Left kidney (tissue), 2 donors: ENCODE measurements around the gene SRSF9. TPM values are rescaled to one million over a fixed set of nuclear protein-coding genes. Genes with fewer than 3 reads are reported as not detected.

Experiments used
- DNase-seq: peaks from one replicate; pipeline ENCODE4 v3.0.0-alpha.2; 2013
- polyA plus RNA-seq: library from polyadenylated mRNA; unstranded; fragments of 120-200 nt; gene quantifications from one replicate; pipeline ENCODE4 v1.2.1, GENCODE V29; 2013; ENCODE audit not compliant: insufficient read length

SRSF9 gene
- polyA plus RNA-seq, 1 donor, result 222 TPM

DNA sequence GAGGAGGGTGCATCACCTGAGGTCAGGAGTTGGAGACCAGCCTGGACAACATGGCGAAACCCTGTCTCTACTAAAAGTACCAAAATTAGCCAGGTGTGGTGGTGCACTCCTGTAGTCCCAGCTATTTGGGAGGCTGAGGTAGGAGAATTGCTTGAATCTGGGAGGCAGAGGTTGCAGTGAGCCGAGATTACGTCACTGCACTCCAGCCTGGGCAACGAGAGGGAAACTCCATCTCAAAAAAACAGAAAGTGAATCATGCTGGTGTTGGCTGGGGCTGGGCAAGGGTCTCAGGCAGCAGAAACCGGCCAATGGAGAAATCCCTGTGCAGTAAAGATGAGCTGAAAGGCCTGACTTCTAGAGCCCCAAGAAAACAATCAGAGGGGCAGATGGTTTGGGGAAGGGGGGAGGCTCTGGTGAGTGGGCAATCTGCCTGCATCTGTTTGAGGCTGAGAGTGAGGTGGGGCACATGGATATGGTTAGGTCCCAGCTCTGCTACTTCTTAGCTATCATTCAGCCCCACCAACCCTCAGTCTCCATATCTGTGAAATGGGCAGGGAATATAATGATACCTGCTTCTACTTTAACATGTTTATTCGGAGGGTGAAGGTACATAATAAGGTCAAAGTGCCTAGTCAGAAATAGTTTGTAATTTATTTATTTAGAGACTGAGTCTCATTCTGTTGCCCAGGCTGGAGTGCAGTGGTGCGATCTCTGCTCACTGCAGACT lies 52.9 kb downstream of the SRSF9 start:
- DNase-seq, result no peak

DNA sequence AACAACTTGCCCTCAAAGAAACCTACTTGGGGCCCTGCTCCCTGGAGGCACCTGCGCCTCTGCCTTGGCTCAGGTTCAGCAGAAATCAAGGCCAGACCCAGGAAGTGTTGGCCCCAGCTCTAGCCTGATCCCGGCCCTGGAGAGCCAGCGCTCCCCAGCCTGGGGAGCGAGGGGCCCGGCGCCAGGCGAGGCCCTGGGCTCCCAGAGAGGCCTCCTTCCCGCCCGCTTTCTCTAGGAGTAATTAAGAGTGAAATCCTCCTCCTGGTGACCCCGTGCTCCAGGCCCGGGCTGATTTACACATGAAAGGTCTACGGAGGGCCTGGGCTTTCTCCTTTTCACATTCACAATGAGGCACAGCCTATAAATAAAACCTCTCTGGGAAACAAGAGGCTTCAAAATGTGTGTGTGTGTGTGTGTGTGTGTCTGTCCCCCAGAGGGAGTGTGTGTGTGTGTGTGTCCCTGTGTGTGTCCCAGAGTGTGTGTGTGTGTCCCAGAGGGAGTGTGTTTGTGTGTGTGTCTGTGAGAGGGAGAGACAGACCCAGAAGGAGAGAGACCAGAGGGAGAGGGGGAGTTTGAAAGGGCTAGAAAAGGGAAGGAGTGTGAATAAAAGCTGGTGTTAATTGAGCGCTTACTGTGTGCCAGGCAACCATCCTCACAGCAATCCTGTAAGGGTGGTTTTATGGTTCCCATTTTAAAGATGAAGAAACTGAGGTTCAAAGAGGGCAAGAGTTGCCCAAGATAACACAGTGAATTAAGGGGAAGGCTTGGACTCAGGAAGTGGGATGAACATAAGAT lies 55.5 kb downstream of the SRSF9 start:
- DNase-seq, result peak; percentile 91

DNA sequence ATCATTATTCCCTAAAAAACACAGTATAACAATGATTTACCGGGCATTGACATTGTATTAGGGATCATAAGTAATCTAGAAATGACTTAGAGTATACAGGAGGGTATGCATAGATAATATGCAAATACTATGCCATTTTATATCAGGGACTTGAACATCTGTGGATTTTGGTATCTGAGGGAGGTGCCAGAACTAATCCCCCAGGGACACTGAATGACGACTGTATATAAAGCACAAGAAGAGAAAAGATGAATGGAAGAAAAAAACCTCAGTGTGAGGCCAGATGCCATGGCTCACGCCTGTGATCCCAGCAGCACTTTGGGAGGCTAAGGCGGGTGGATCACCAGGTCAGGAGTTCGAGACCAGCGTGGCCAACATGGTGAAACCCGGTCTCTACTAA lies 57.1 kb downstream of the SRSF9 start:
- DNase-seq, result no peak

Other genes with a start within 250 kb of the SRSF9 start
- gene PXN, start 204.0 kb downstream of the SRSF9 start, polyA plus RNA-seq, result 59.8 TPM
- gene RNU4-2, start 177.8 kb downstream of the SRSF9 start, polyA plus RNA-seq, result not detected
- not detected for gene RNU4-1, start 176.5 kb downstream of the SRSF9 start, polyA plus RNA-seq
- 3.3 TPM for gene SIRT4, start 167.4 kb downstream of the SRSF9 start, polyA plus RNA-seq
- gene PLA2G1B, start 142.0 kb downstream of the SRSF9 start, polyA plus RNA-seq, result 0.27 TPM
- gene MSI1, start 100.6 kb downstream of the SRSF9 start, polyA plus RNA-seq, result 26.5 TPM
- gene COX6A1, start 31.6 kb downstream of the SRSF9 start, polyA plus RNA-seq, result 260 TPM
- 39.1 TPM for gene TRIAP1, start 23.4 kb downstream of the SRSF9 start, polyA plus RNA-seq
- gene GATC, start 23.3 kb downstream of the SRSF9 start, polyA plus RNA-seq, result 36.2 TPM
- gene DYNLL1, start 26.4 kb upstream of the SRSF9 start, polyA plus RNA-seq, result 446 TPM
- 65.0 TPM for gene COQ5, start 59.4 kb upstream of the SRSF9 start, polyA plus RNA-seq
- gene RNF10, start 64.6 kb upstream of the SRSF9 start, polyA plus RNA-seq, result 284 TPM
- gene POP5, start 111.7 kb upstream of the SRSF9 start, polyA plus RNA-seq, result 65.0 TPM
- gene CABP1, start 170.9 kb upstream of the SRSF9 start, polyA plus RNA-seq, result 7.7 TPM
- 193 TPM for gene MLEC, start 217.4 kb upstream of the SRSF9 start, polyA plus RNA-seq
- gene UNC119B, start 240.7 kb upstream of the SRSF9 start, polyA plus RNA-seq, result 82.4 TPM